Activated gamma-delta T cell treated with anti-CD3 and anti-CD28 coated beads, Interleukin-2, amount 50 U/mL, for 16 hours (primary cell): ENCODE measurements around the gene NUAK1.

Source experiments
- DNase-seq: peaks from one replicate; pipeline ENCODE4 v3.0.0-alpha.2; 2020; ENCODE audit warnings: low read depth

NUAK1 gene

DNA sequence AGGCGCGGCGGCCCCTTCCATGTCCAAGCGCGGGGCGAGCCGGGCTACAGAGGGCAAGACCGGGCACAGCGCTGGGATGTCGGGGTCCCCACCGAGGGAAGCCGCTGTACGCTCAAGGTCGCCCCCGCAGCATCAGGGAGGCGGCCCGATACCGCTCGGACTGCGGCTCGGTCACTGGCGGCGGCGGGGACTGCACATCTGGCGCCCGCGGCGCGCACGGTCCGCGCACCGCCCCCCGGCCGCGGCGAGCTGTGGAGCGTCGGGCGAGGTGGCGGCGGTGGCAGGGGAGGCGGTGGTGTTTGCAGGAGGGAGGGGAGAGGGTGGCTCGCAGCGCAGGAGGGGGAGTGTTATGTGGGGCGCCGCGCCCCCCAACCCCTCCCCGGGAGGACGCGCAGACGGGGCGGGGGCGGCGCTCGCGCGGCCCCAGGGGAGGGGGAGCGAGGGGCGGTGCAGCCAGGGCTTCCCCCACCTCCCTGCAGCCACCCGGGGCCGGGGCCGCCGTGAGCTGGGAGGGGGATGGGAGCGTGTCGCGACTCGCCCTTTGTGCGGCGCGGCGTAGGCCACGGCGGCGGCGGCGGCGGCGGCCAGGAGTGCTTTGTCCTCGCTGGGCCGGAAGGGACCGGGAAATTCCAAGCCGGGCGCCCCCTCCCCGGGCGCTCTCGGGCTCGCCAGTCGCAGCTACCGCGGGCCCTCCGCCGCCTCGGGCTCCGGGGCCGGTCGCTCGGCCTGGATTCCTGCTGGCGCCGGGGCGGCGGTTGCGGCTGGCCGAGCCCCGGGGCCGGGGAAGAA lies at the start of gene NUAK1:
Gene NUAK1, minus strand, starts transcription at position 322 of the 789 bp plus-strand sequence. Its CDS starts 301 bp downstream, at position 21.
- no peak for DNase-seq

DNA sequence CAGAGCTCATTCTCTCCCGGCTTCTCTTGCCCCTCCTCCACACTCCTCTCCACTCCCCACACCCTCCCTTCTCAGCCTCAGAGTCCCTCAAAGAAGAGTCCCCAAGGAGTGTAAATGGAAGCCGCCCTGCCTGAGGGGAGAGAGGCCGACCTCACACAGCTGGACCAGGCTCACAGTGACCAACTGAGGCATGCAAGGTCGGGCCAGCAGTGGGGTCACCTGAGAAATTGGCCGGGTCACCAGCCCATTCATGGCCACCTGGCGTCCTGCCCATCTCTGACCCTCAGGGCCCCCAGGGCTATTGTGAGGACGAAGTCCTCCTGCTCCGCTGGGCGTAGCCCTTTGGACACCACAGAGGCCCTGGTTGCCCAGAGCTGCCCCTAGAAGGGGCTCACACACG lies 49.5 kb upstream of the NUAK1 start:
- DNase-seq, result no peak

DNA sequence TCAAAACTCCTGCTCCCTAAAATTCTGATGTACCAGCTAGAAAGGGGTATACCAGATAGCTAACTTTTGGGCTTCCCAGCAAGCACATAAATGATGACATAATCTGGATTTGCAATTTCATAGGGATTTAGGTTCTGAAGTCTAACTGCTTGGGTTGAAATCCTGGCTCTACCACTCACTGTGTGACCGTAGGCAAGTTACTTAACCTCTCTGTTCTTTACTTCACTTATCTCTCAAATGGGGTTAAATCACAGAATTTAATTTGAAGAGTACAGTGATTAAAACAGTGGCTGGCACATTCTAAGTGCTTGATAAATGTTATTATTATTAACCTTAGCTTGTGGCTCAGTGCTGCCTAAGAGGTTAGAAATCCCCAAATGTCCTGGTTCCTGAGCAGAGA lies 49.1 kb upstream of the NUAK1 start:
- DNase-seq, result no peak

DNA sequence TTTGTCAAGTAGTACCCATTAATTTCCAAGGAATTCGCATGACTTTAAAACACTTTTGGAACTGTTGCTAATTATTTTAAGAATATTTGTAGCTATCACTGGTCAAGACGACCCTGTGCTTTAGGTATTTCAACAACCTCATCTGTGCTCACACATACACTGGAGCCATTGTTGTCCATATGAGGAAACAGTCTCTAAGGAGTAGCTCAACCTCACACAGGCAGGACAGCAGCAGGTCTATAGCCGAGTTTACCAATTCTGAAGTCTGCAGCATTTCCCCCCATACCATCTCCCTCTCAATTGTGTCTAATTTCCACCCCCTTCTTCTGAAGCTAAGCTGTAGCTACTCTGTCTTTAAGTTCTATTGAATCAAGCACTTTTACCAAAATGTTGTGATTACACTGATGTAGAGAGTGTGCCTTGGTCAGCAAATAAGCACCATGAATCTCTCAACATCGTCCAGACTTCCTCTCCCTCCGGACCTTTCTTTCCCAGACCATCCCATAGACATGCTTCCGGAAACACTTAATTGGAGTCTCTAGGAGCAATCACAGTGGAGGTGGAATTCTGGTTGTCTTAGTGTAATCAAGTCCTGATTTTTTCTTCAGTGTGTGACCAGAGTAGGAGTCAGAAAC lies 48.5 kb upstream of the NUAK1 start:
- no peak for DNase-seq

DNA sequence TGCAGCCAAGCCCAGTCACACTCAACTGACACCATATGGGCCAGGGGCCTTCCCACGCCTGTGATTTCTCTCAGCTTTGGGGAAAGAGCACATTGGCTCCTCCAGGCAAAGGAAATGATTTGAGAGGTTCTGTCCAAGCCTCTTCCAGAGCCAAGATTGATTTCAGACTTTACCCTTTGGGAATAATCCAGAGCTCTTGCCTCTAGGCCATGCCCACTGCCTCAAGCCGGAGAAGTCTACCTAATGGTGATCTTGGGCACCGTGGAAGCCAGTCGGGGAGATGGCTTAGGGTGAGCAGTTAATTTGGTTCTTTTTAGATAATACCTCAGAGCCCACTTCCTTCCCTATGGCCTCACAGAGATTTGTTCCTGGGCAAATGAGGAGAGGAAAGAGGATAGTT lies 45.0 kb upstream of the NUAK1 start:
- DNase-seq, result no peak

DNA sequence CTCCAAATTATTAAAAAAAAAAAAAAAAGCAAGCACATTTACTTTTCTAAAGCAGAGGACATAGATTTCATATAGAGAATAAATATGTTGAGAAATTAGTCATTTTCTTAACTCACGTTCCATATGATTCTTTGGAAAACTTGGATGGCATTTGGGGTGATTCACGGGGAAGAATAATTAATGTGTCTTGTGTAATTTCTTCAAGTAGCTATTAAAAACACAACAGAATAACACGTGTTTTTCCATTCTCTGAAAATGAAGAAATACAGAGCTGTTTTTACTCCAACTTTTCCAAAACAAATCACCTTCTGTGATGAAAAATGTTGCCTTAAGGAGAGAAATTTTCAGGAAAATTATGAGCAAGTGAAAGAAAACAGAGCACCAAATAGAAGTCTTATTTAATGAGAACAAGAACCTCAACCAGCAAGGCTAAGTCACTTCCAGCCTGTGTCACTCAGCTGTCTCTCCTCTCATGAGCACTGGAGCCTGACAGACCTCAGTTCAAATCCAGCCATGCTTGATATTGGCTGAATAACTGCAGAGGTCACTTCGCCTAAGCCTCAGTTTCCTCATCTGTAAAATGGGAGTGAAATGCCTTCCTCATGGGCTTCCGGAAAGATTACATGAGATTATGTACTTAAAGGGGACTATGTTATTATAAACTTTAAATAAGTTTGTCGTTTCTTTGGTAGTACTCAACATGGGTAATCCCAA lies 42.8 kb upstream of the NUAK1 start:
- DNase-seq, result no peak

DNA sequence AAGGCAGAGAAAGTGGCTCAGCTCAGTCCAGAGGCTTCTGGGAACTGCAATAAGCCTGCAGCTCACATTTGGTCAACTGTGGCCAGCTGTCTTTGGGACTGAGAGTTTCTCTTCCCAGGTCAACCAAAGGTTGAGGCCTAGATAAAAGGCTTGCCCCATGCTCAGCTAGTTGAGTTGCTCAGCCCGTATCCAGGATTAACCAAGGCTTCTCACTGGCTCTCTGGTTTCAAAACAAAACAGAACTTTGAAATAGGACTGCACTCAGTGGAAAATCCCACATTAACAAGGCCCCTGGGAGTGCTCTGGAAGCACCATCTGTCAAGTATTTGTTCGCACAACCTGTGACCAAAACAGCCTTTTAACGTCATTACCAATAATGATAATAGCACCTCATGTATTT lies 40.3 kb upstream of the NUAK1 start:
- no peak for DNase-seq

DNA sequence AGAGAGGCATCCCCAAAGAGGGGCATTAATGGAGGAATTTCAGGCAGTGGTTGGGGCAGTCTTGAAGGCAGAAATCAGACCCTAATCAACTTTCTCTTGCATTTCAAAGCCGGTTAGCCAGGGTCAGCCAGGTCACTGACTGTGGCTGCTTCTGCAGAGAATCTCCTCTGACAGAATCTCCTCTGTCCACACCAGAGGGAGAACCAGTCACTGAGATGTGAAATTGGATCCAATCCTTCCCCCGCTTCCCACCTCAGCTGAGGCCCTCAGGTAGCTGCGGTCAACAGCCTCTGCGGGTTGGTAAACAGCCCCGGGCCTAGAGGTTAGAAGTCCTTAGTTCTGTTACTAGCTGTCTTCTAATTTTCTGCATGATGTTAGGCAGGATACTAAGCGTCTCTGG lies 39.8 kb upstream of the NUAK1 start:
- no peak for DNase-seq

DNA sequence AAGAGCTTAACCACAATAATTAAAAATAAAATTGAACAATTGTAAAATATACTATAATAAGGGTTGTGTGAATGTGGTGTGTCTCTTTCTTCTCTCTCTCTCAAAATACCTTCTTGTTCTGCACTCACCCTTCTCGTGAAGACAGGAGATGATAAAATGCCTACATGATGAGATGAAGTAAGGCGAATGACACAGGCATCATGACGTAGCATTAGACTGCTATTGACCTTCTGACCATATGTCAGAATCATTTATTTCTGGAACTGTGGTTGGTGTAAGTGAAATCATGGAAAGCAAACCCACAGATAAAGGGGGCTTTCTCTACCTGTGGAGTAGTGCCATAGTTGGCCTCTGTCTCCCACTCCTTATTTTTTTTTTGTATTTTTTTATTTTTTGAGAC lies 37.8 kb upstream of the NUAK1 start:
- no peak for DNase-seq

DNA sequence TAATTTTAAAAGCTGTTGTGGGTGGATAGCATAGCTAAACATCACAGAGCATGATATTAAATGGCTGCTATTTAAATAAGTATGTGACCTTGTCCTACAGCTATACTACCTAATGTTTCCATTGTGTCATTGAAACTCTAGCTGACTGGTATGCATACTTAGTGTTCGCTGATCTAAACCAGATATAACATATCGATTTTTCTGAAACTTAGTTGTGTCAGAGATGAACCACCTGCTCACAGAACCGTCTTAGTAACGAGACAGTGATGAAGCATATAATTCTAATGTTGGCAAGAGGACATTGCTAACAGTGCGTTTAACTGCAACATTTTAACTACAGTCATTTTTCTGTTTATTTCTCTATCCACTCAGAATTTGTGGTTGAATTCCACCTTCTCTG lies 36.1 kb upstream of the NUAK1 start:
- DNase-seq, result no peak

DNA sequence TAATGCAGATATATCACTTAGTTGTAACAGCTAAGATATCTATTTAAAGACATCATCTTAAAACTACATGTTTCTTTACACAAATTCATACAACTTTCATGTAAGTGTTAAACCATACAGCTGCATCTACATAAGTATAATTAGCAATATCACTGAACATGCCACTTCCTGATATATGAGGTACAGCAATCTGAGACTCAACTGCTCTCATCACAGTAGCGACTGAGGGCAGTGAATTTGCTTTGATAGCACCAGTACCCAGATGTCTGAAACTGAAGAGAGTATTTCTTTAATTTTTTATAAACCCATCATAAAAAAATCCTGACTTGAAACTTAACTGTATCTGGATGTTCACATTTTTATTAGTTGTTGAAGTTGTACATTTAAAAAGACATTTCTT lies 34.7 kb upstream of the NUAK1 start:
- no peak for DNase-seq

DNA sequence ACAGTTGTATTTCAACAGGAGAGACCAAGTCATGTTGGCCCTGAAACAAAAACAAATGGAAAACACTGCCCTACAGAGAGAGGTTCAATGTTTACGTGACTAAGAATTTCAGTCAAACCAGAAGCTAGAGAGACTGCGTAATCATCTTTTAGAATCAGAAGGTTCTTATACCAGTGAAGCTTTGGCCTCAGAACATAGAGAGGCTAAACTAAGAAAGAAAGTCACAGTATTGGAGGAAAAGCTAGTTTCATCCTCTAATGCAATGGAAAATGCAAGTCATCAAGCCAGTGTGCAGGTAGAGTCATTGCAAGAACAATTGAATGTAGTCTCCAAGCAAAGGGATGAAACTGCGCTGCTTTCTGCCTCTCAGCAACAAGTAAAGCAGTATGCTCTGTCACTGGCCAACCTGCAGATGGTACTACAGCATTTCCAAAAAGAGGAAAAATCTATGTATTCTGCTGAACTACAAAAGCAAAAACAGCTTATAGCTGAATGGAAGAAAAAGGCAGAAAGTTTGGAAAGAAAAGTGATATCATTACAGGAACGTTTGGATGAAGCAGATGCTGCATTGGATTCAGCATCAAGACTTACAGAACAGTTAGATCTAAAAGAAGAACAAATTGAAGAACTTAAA lies 32.5 kb upstream of the NUAK1 start:
- no peak for DNase-seq

DNA sequence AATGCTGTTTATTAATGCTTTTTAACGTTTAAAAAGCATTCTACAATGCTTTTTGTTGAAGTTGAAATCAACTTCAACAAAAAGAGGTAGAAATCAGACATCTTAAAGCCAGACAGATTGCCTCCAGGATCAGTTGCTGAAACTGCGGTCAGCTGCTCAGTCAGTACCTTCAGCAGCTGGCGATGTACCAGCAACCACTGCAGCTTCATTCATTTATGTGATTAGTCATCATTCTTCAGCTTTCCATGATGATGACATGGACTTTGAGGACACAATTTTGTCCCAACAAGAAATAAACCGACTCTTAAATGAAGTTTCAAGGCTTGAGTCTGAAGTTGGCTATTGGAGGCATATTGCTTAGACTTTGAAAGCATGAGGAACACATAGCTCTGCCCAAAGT lies 31.5 kb upstream of the NUAK1 start:
- DNase-seq, result no peak

DNA sequence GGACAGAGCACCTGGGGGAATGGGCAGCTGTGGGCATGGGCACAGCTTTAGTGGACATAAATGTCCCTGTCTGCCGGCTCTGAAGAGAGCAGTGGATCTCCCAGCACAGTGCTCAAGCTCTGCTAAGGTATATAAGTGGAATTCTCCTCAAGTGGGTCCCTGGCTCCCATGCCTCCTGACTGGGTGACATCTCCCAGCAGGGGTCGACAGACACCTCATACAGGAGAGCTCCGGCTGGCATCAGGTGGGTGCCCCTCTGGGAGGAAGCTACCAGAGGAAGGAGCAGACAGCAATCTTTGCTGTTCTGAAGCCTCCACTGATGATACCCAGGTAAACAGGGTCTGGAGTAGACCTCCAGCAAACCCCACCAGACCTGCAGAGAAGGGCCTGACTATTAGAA lies 25.0 kb upstream of the NUAK1 start:
- no peak for DNase-seq

DNA sequence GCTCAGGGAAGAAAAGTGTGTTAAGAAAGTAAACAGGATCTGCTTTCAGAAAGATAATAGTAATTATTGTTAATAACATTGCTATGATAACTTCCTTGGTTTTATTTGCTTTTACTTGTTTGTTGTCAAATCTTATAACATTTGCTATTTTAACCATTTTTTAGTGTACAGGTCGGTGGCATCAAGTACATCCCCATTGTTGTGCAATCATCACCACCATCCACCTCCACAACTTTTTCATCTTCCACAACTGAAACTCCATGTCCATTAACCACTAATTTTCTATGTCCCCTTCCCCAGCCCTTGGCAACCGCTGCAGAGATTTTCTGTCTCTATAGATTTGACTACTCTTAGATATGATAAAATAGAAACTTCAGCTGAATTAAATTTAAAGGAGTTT lies 22.7 kb upstream of the NUAK1 start:
- no peak for DNase-seq

DNA sequence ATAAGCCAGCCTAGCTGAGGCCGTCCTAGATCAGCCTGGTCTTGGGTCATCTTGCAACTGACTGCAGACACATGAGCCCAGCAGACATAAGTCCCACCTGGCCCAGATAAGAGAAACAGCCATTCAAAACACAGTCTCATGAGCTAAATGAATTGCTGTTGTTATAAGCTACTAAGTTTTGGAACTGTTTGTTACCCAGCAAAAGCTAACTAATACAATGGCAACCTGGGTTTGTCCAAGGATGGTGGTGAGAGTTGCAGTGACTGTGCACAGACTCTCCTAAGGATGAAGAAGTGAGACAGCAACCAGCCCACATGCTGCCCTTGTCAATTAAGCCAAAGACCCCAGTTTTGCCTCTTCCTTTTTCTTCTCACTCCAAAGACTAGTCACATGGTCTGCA lies 22.2 kb upstream of the NUAK1 start:
- DNase-seq, result no peak

DNA sequence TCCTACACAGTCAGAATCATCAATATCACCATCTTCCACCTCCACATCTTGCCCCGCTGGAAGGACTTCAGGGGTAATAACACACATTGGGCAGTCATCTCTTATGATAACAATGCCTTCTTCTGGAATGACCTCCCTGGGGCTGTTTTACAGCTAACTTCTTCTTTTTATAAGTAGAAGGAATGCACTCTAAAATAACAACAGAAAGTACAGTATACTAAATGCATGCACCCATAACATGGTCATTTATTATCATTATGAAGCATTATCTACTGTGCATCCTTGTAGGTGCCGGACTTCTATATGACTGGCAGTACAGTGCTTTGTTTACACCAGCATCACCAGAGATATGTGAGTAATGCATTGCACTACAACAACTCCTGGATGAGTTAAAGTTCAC lies 19.0 kb upstream of the NUAK1 start:
- no peak for DNase-seq

DNA sequence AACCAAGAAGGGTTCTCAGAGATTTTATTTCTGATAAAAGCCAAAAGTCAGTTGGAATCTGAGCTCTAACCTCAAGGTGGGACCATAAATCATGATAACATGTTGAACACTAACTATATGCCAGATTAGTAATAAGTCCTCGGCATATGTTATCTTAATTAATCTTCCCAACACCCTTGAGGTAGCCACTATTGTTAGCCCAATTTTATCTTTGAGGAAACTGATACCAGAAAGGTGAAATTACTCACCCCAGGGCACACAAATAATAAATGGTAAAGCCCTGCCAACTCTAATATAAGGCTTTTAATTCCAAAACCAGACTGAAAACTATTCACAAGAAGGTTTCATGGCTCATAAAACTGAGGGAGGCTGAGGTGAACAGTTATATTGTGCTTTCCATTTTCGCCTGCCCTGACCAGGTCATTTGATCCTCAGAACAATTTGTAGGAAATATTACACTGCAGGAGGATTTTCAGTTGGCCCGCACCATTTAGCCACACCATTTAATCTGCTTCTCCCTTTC lies 16.1 kb upstream of the NUAK1 start:
- no peak for DNase-seq

DNA sequence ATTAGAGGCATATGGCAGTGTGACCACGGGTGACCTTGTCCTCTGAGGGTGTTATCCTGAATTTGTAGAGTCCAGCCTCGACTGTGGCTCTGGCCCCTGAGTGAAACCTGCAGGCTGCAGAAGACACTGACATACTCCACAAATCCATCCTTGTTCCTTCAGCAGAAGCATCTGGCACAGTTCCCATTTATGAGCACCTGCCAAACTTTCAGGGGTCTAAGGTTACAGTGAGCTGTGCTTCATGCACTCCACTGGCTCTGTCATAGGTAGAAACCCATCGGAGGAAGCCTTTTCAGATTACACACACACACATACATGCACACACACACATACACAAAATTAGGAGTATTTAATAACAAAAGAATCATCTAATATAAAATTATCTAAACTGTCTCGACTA lies 13.6 kb upstream of the NUAK1 start:
- no peak for DNase-seq

DNA sequence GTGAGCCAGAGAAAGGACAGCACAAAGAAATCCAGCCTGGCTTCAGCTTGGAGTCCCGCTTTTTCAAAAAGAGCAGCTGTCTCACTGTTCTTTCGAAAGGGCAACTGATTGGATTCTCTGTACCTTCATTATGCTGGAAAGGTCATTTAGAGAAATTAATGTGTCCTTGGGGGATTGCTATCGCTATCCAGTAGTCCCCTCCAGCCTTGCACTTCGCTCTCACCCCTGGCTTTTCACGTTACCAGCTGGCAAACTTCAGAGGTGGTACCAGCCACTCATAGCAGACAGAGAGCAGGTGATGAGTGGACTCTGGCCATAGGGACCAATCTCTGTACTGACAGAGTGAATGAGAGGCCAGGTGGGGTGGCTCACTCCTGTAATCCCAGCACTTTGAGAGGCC lies 11.8 kb upstream of the NUAK1 start:
- DNase-seq, result no peak

DNA sequence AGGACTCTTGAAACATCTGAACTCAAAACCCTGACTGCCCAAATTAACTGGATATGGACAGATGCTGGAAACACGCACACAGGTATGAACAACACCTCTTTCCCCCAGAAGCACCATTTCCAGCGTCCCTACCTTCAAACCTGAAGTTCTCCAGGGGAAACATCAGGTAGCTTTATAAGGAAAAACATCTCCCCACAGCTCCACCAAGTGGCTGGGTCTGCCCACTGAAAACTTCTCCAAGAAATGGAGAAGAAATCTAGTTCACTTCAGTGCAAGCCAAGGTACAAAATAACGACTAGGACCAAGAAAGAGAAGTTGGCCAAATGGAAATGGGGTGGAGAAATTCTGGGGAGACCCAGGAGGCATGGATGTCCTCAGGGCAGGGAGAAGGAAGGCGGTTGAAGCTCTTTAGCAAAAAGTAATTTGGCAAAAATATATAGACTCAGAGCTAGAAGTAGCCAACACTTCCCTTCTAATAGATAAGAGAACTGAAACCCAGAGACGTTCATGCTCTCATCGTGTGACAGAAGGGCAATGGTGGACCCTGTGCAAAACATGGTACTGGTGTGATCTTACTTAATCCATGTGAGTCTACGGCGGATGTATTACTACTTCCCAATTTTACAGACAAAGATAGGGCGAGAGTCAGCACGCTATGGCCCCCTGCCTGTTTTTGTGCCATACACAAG lies 10.5 kb upstream of the NUAK1 start:
- no peak for DNase-seq

DNA sequence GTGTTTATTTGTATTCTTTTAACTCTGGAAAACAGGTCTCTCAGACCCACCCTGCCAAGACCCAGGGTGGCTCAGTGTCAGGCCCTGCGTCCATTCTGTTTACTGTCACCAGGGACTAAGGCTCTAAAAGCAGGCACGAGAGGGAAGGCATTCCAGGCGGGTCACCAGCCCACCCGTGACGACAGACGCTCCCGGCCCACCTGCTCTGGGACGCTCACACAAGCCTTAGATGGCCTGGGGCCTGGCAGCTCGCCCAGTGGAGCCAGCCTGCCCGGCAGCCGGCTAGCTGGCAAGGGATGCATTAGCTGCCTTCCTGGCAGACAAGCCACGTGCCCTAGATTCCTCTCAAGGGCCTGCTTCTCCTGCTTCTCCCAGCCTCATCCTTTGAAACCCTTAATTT lies 9.2 kb upstream of the NUAK1 start:
- DNase-seq, result no peak
